H1 (cell line): ENCODE data around the gene TRPC1. TPM values are rescaled to one million over a fixed set of nuclear protein-coding genes. Genes with fewer than 3 reads are reported as not detected.

Experiments used
- BCL11A ChIP-seq, 2 experiments: IDR thresholded peaks; one replicate each; pipeline ENCODE4 v1.6.1; 2011; ENCODE audit warnings: low read depth in 2 of 2, low read length in 2 of 2, mild to moderate bottlenecking in 2 of 2
- CHD7 ChIP-seq: fragments of 300-600 bp; sonication (generic); IDR thresholded peaks from 2 replicates; pipeline ENCODE4 v1.7.1; 2012; ENCODE audit warnings: low read length, moderate library complexity, mild to moderate bottlenecking, inconsistent platforms; ENCODE audit not compliant: insufficient replicate concordance
- CTBP2 ChIP-seq: IDR thresholded peaks from 2 replicates; pipeline ENCODE4 v1.7.0; 2011; ENCODE audit warnings: borderline replicate concordance, mild to moderate bottlenecking, moderate library complexity, mixed read lengths, low read length; ENCODE audit not compliant: insufficient read depth, insufficient read length
- TAF1 ChIP-seq: IDR thresholded peaks from 2 replicates; pipeline ENCODE4 v1.6.1; 2011; ENCODE audit warnings: mild to moderate bottlenecking, low read depth, low read length
- polyA plus RNA-seq, 7 experiments: library from polyadenylated mRNA; depleted of rRNA in 3 of 7; stranded (reverse) in 5 of 7; unstranded in 2 of 7; fragments of >200 nt in 5 of 7; fragments of 200-250 nt in 2 of 7; gene quantifications; 1 replicate in 5 of 7; 2 replicates in 1 of 7; 4 replicates in 1 of 7; pipeline versions ENCODE4 v1.2.1 to v1.2.3, GENCODE V29; 2011 to 2013; ENCODE audit warnings: missing spikeins in 2 of 7, mixed read lengths in 2 of 7
- total RNA-seq: library from RNA; stranded (reverse); fragmentation: NEBNext Ultra II Directional; extraction: Animal tissue kit (Norgen Biotek cat#: 25700); gene quantifications from 2 replicates; pipeline ENCODE4 v1.2.1, GENCODE V29; 2021

The TRPC1 gene
- total and polyA plus RNA-seq, 2 of the 8 experiments (the other 6 are each of a cell fraction or from before 2014, with no cell fraction given): 22.6 to 23.1 TPM

- no peak for TF ChIP-seq CHD7
- TF ChIP-seq CTBP2: no peak
- TF ChIP-seq BCL11A (IDR thresholded peaks at IDR 0.05; ENCODE audit: low read depth in 2 of 2, low read length in 2 of 2): no peak
- TF ChIP-seq TAF1: no peak
- TF ChIP-seq, all 59 proteins: peak for 0
These were observed 44.5 kb downstream of the TRPC1 start (continued) for GRCh38 chr3:142768338-142768737.
